NB4 (cell line): ENCODE results near the gene EIF3D.

Source experiments
- MAX ChIP-seq: IDR thresholded peaks from 2 replicates; pipeline ENCODE4 v1.6.1; 2011; ENCODE audit warnings: low read depth, low read length
- POLR2A ChIP-seq: IDR thresholded peaks from 2 replicates; pipeline ENCODE4 v1.6.1; 2011; ENCODE audit warnings: mild to moderate bottlenecking; ENCODE audit not compliant: insufficient read length; ENCODE audit errors: extremely low read depth
- TF ChIP-seq, protein P1 (sequence below): IDR thresholded peaks from one replicate; pipeline ENCODE4 v1.5.1; 2012; ENCODE audit warnings: low read depth, low read length

DNA sequence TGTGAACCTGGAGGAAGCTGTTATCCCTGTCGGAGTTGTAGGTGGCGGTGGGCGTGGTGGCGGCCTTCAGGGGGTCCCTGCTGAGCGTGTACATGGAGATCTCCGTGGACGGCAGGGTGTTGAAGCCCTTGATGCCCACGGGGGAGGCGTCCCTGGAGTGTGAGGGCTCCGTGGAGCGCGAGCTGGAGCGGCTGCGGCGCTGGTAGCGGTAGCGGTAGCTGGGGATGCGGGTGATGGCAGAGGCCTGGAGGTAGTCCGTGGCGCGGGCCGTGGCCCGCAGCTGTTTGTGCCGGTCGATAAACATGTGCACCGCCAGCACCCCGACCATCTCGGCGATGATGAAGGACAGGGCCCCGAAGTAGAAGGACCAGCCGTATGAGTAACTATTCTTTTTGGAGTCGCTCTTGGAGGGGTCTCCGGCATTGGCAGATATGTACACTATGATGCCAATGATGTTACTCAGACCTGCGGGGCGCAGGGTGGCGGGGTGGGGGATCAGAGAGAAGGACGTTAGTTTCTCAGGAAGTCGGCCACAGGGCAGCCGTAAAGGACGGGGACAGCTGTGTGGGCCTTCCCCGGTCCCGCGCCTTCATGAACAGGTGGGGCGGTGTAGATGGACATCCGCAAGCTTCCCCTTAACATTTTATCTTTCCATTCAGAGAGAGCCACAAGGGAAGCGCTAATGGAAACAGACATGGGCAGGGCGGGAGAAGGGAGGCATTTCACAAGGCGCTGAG lies 35.6 kb upstream of the EIF3D start:
- TF ChIP-seq, protein P1, sequence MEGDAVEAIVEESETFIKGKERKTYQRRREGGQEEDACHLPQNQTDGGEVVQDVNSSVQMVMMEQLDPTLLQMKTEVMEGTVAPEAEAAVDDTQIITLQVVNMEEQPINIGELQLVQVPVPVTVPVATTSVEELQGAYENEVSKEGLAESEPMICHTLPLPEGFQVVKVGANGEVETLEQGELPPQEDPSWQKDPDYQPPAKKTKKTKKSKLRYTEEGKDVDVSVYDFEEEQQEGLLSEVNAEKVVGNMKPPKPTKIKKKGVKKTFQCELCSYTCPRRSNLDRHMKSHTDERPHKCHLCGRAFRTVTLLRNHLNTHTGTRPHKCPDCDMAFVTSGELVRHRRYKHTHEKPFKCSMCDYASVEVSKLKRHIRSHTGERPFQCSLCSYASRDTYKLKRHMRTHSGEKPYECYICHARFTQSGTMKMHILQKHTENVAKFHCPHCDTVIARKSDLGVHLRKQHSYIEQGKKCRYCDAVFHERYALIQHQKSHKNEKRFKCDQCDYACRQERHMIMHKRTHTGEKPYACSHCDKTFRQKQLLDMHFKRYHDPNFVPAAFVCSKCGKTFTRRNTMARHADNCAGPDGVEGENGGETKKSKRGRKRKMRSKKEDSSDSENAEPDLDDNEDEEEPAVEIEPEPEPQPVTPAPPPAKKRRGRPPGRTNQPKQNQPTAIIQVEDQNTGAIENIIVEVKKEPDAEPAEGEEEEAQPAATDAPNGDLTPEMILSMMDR: no peak
- no peak for TF ChIP-seq POLR2A
- TF ChIP-seq MAX: no peak
